ENCODE measurements around the gene AP3D1.

The AP3D1 gene

GRCh38 chr19:2064788-2065524, 86.4 kb downstream of the AP3D1 start:
- H3K27ac ChIP-seq: no peak overlapping the region
- in situ Hi-C loops (cut with HindIII; ENCODE audit: low pct_ligation_motif_present, low sequenced_read_pairs): no loop called here
- TF ChIP-seq CTCF (IDR thresholded peaks at IDR 0.05; ENCODE audit: low read depth, low read length, missing control alignments): no peak
- no peaks in the 10 kb centered on the region for H3K27me3 ChIP-seq (replicated peaks)
- no peaks in the 10 kb centered on the region for H3K36me3 ChIP-seq (replicated peaks)
- DNase-seq: no peak
- H3K4me3 ChIP-seq (ENCODE audit: low read depth, low read length): no peak overlapping the region

- TF ChIP-seq CTCF (IDR thresholded peaks at IDR 0.05; ENCODE audit: low read depth, low read length, missing control alignments): no peak
- in situ Hi-C loops (cut with HindIII; ENCODE audit: low pct_ligation_motif_present, low sequenced_read_pairs): no loop called here
- H3K4me3 ChIP-seq (ENCODE audit: low read depth, low read length): no peak overlapping the region
- H3K36me3 ChIP-seq (replicated peaks): no peaks in the 10 kb centered on the region
- H3K27ac ChIP-seq: no peak overlapping the region
- DNase-seq: no peak
- H3K27me3 ChIP-seq (replicated peaks): no peaks in the 10 kb centered on the region
Observed at GRCh38 chr19:2064395-2064787, 87.0 kb downstream of the AP3D1 start.

- Histone ChIP-seq H3K4me3 (ENCODE audit: low read depth, low read length) (no peak overlapping the region), H3K27ac (no peak overlapping the region), H3K36me3 (replicated peaks) (no peaks in the 10 kb centered on the region), H3K27me3 (replicated peaks) (no peaks in the 10 kb centered on the region)
- in situ Hi-C loops (cut with HindIII; ENCODE audit: low pct_ligation_motif_present, low sequenced_read_pairs): no loop called here
- TF ChIP-seq CTCF (IDR thresholded peaks at IDR 0.05; ENCODE audit: low read depth, low read length, missing control alignments): no peak
- no peak for DNase-seq
Observed at GRCh38 chr19:2063824-2064223, 87.5 kb downstream of the AP3D1 start.

GRCh38 chr19:2062770-2063169, 88.6 kb downstream of the AP3D1 start:
- Histone ChIP-seq H3K27me3 (replicated peaks) (no peaks in the 10 kb centered on the region), H3K4me3 (ENCODE audit: low read depth, low read length) (no peak overlapping the region), H3K27ac (no peak overlapping the region), H3K36me3 (replicated peaks) (no peaks in the 10 kb centered on the region)
- no peak for DNase-seq
- TF ChIP-seq CTCF (IDR thresholded peaks at IDR 0.05; ENCODE audit: low read depth, low read length, missing control alignments): no peak
- in situ Hi-C loops (cut with HindIII; ENCODE audit: low pct_ligation_motif_present, low sequenced_read_pairs): no loop called here

GRCh38 chr19:2062389-2062729, 89.0 kb downstream of the AP3D1 start:
- Histone ChIP-seq H3K36me3 (replicated peaks) (no peaks in the 10 kb centered on the region), H3K27me3 (replicated peaks) (no peaks in the 10 kb centered on the region), H3K4me3 (ENCODE audit: low read depth, low read length) (no peak overlapping the region), H3K27ac (no peak overlapping the region)
- in situ Hi-C loops (cut with HindIII; ENCODE audit: low pct_ligation_motif_present, low sequenced_read_pairs): no loop called here
- TF ChIP-seq CTCF (IDR thresholded peaks at IDR 0.05; ENCODE audit: low read depth, low read length, missing control alignments): no peak
- no peak for DNase-seq

Measured in brain microvascular endothelial cell (primary cell).